Hematopoietic multipotent progenitor cell treated with erythropoietin and hydrocortisone succinate and interleukin-3 and kit ligand, for 17 days (in vitro differentiated cells): ENCODE data around the gene NPR1.

ENCODE experiments used
- DNase-seq: peaks from one replicate; pipeline ENCODE4 v3.0.0-alpha.2; 2015; ENCODE audit warnings: low spot score

NPR1 gene

GRCh38 chr1:153727463-153728304, 49.2 kb downstream of the NPR1 start, which contains the start of gene INTS3:
INTS3 (plus strand) TSS chr1:153728050; CDS start chr1:153728635, 585 bp downstream.
- DNase-seq = peak; percentile 99

GRCh38 chr1:153728305-153729066, 50.0 kb downstream of the NPR1 start:
- DNase-seq = no peak

DNA sequence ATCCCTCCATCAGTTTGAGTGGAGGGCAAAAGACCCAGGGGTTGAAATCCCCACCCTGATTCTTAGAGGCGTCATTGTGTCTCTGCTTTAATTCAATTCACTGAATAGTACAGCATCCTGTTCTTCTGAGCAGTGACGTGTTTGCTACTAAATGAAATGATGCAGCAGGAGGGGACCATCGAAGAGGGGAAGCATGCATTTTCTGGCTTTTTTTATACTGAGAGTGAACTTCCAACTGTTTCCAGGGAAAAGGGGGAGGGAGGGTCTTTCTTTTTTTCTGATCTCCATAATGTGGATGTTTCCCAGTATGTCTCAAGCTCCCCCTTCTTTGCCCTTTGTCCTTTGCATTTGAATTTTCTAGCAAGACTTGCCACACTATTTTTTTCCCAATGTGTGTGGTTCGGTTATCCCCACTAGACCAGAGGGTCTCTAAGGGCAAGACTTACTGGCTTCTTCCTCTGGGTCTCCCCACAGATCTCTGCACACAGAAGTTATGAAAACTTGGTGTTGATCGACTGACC, 52.0 kb downstream of the NPR1 start:
- peak; percentile 4 for DNase-seq

GRCh38 chr1:153733970-153734369, 55.5 kb downstream of the NPR1 start:
- DNase-seq = no peak

DNA sequence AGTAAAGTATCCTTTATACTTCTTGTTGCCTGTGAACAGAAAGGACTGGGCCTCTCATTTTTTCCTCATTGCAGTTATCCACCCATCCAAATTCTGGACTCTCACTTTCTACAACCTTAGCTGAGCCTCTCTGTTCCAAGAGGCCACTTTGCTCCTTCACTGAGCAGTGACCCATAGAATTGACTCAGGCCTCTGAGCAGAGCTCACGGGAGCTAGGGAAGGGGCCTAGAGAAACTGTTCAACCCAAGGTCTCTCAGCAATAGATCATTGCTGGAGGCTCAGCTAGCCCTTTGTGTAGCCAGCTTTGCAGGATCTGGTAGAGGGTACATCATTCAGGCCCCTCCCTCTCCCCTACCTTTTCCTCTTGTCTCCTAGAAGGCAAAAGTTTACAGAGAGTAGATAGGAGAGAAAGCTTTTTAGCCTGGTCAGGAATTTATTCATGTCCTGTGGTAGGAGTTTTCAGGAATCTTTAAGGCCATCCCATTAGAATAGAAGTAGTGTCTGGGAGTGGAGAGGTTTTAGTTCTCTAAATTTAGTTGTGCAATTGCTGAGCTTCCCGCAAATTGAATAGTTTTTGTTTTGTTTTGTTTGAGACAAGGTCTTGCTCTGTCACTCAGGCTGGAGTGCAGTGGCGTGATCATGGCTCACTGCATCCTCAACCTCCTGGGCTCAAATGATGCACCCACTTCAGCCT, 56.1 kb downstream of the NPR1 start:
- DNase-seq = no peak

GRCh38 chr1:153735090-153735420, 56.6 kb downstream of the NPR1 start:
- no peak for DNase-seq

GRCh38 chr1:153741986-153742385, 63.5 kb downstream of the NPR1 start:
- DNase-seq = no peak

GRCh38 chr1:153742411-153743142, 64.1 kb downstream of the NPR1 start:
- DNase-seq = no peak
